Measurements from ENCODE around the gene MPDZ. TPM values are rescaled to one million over a fixed set of nuclear protein-coding genes. Genes with fewer than 3 reads are reported as not detected.

Gene MPDZ
- total and polyA plus RNA-seq, 2 experiments from 2014 or later: 33.0 to 43.1 TPM

- no peaks in the 10 kb centered on the region for H3K27me3 Mint-ChIP-seq (ENCODE audit: insufficient read depth, low read depth, poor library complexity)
- Histone ChIP-seq H3K4me2 (no peak overlapping the region), H3K79me2 (replicated peaks; ENCODE audit: insufficient read depth) (peaks cover 97% of the 10 kb centered on the region), H3F3A (replicated peaks; ENCODE audit: low read depth) (no peaks in the 10 kb centered on the region), H3K27me3 (ENCODE audit: insufficient read depth) (no peaks in the 10 kb centered on the region), H3K4me1 (ENCODE audit: insufficient read depth) (peaks cover 38% of the 10 kb centered on the region), H3K4me3 (no peak overlapping the region), H4K20me1 (replicated peaks; ENCODE audit: insufficient read depth) (peaks cover 24% of the 10 kb centered on the region), H2AFZ (no peak overlapping the region), H3K36me3 (ENCODE audit: insufficient read depth) (no peaks in the 10 kb centered on the region), H3K9me2 (ENCODE audit: insufficient read depth) (no peaks in the 10 kb centered on the region), H3K27ac (ENCODE audit: low read depth) (no peak overlapping the region)
- H3K4me1 Mint-ChIP-seq: peaks cover 32% of the 10 kb centered on the region
- TF ChIP-seq POLR2AphosphoS5 (IDR thresholded peaks at IDR 0.05; ENCODE audit: low read depth): no peak
- H3K36me3 Mint-ChIP-seq (ENCODE audit: low read depth): no peaks in the 10 kb centered on the region
- ATAC-seq: no peak
- H3K4me3 Mint-ChIP-seq: no peak overlapping the region
- H3K9me3 Mint-ChIP-seq: no peaks in the 10 kb centered on the region
- no peak for DNase-seq (ENCODE audit: low spot score)
- no peak overlapping the region for H3K27ac Mint-ChIP-seq
Observed at GRCh38 chr9:13264788-13265187, 14.7 kb downstream of the MPDZ start.

- H3K4me1 ChIP-seq (ENCODE audit: insufficient read depth): peaks cover 26% of the 10 kb centered on the region
- no peaks in the 10 kb centered on the region for H3K27me3 Mint-ChIP-seq (ENCODE audit: insufficient read depth, low read depth, poor library complexity)
- H3K79me2 ChIP-seq (replicated peaks; ENCODE audit: insufficient read depth): peaks cover 95% of the 10 kb centered on the region
- no peaks in the 10 kb centered on the region for H3K9me2 ChIP-seq (ENCODE audit: insufficient read depth)
- DNase-seq (ENCODE audit: low spot score) (no peak), ATAC-seq (no peak)
- no peak overlapping the region for H2AFZ ChIP-seq
- H3F3A ChIP-seq (replicated peaks; ENCODE audit: low read depth): no peaks in the 10 kb centered on the region
- no peak overlapping the region for H3K27ac Mint-ChIP-seq
- no peak overlapping the region for H3K4me3 Mint-ChIP-seq
- H3K27ac ChIP-seq (ENCODE audit: low read depth): no peak overlapping the region
- no peaks in the 10 kb centered on the region for H3K9me3 Mint-ChIP-seq
- H4K20me1 ChIP-seq (replicated peaks; ENCODE audit: insufficient read depth): peaks cover 17% of the 10 kb centered on the region
- H3K4me3 ChIP-seq: no peak overlapping the region
- H3K27me3 ChIP-seq (ENCODE audit: insufficient read depth): no peaks in the 10 kb centered on the region
- no peak overlapping the region for H3K4me2 ChIP-seq
- peaks cover 29% of the 10 kb centered on the region for H3K4me1 Mint-ChIP-seq
- no peaks in the 10 kb centered on the region for H3K36me3 ChIP-seq (ENCODE audit: insufficient read depth)
- H3K36me3 Mint-ChIP-seq (ENCODE audit: low read depth): no peaks in the 10 kb centered on the region
- TF ChIP-seq ZNF331 (CRISPR knock-in tag; IDR thresholded peaks at IDR 0.05; ENCODE audit: low read depth) (no peak), STAT1 (IDR thresholded peaks at IDR 0.05; ENCODE audit: unreplicated experiment) (no peak), EZH2phosphoT487 (IDR thresholded peaks at IDR 0.05; ENCODE audit: unreplicated experiment) (no peak), EZH2 (IDR thresholded peaks at IDR 0.05; ENCODE audit: low read depth, unreplicated experiment) (no peak), NANOG (IDR thresholded peaks at IDR 0.05; ENCODE audit: borderline replicate concordance) (no peak), REST (IDR thresholded peaks at IDR 0.05; ENCODE audit: unreplicated experiment) (no peak), CREB1 (CRISPR knock-in tag; IDR thresholded peaks at IDR 0.05; ENCODE audit: low read depth) (no peak), ZNF114 (CRISPR knock-in tag; IDR thresholded peaks at IDR 0.05) (no peak), JUNB (IDR thresholded peaks at IDR 0.05; ENCODE audit: unreplicated experiment) (no peak), POLR2AphosphoS5 (IDR thresholded peaks at IDR 0.05; ENCODE audit: low read depth) (no peak), ZNF462 (CRISPR knock-in tag; IDR thresholded peaks at IDR 0.05) (no peak), CTCF (conservative IDR thresholded peaks at IDR 0.05; ENCODE audit: low read depth in 2 of 2) (no peak)
Observed at GRCh38 chr9:13263511-13263910, 16.0 kb downstream of the MPDZ start.

Data from GM23338 (cell line).